Measurements from ENCODE around the gene NALF2. TPM values are rescaled to one million over a fixed set of nuclear protein-coding genes. Genes with fewer than 3 reads are reported as not detected.

NALF2 gene
- total RNA-seq, 5 donors from 2014 or later (not counting 1 experiment from before 2014, with no cell fraction given): 0.13 to 0.23 (median 0.16) TPM

DNA sequence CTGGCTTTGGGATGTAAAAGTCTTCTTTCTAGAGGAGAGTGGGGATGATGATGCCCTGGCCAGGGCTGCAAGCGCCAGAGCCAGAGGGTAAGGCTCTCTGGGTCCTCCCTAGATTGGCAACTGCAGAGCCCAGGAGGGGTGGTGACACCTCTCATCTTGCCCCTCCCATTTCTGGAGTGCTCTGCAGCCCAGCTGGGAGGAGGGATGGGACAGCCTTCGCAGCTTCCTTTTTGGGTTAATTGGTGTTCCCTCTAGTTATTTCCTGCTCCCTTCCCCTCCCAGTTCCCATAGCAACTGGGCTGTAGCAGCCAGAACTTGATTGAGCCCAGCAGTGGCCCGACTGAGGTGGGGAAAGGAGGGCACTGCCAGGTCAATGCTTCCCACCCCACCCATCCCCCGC is 19.2 kb downstream of the NALF2 start:
- POLR2A ChIA-PET: no interaction called here

DNA sequence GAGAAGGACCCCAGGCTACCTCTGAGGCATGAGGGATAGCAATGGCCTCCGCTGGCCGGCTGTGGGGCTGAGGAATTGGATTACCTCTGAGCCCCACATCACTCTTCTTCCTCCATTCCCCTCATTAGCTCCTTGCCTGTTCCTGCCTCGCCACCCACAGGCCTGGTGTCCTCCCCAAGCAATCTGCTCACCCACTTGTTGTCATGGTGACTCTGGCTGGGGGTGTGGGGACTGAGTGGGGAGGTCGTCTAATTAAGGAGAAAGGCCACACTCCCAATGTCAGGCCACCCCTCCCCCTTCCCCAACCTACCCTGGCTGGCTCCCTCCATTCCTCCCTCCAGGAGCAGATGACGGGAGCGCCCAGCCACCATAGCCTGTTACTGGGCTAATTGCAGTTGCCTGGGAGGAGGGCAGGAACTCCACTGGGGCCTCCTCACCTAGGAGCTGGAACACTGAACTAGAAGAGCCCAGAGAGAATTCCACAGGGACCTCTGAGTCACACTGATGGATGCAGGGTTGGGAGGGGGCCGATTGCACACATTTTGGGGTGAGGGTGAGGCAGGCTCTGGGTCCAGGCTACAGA is 20.7 kb downstream of the NALF2 start:
- ChIA-PET POLR2A (no interaction called here), CTCF (no interaction called here)
- Histone ChIP-seq H3K9me3 (no peaks in the 10 kb centered on the region), H3K36me3 (ENCODE audit: control insufficient read depth in 2 of 2, extremely low read depth in 1 of 2, insufficient read depth in 1 of 2, low read length in 1 of 2) (no peaks in the 10 kb centered on the region), H3K4me3 (ENCODE audit: control insufficient read depth in 1 of 2, extremely low read depth in 1 of 2, low read length in 1 of 2) (no peak overlapping the region), H3K27me3 (replicated peaks in 1 of 2; ENCODE audit: control insufficient read depth in 2 of 2, extremely low read depth in 1 of 2, insufficient read depth in 2 of 2, low read length in 1 of 2) (peaks cover 0 to 10% of the 10 kb centered on the region in 2 experiments), H3K27ac (ENCODE audit: low read length) (no peak overlapping the region), H3K4me1 (ENCODE audit: control insufficient read depth in 1 of 2, extremely low read depth in 1 of 2, insufficient read depth in 2 of 2, low read length in 2 of 2) (no peaks in the 10 kb centered on the region)
- 73% methylated on average over 3 of the region's 7 CpGs for WGBS (ENCODE audit: insufficient coverage)
- Mint-ChIP-seq H3K4me1 (no peaks in the 10 kb centered on the region), H3K4me3 (no peak overlapping the region), H3K27me3 (peaks cover 3 to 37% of the 10 kb centered on the region in 2 donors), H3K9me3 (no peaks in the 10 kb centered on the region), H3K27ac (no peak overlapping the region), H3K36me3 (no peaks in the 10 kb centered on the region)
- no peak for ATAC-seq (replicated peaks in 1 of 4)
- no peak for DNase-seq

More for the DNA sequence above, 19.2 kb downstream of the NALF2 start:
- no peaks in the 10 kb centered on the region for H3K4me1 Mint-ChIP-seq
- CTCF ChIA-PET: no interaction called here
- H3K36me3 Mint-ChIP-seq: no peaks in the 10 kb centered on the region
- Histone ChIP-seq H3K9me3 (no peaks in the 10 kb centered on the region), H3K27ac (ENCODE audit: low read length) (no peak overlapping the region), H3K27me3 (replicated peaks in 1 of 2; ENCODE audit: control insufficient read depth in 2 of 2, extremely low read depth in 1 of 2, insufficient read depth in 2 of 2, low read length in 1 of 2) (peaks cover 0 to 4% of the 10 kb centered on the region in 2 experiments), H3K4me3 (ENCODE audit: control insufficient read depth in 1 of 2, extremely low read depth in 1 of 2, low read length in 1 of 2) (no peak overlapping the region), H3K4me1 (ENCODE audit: control insufficient read depth in 1 of 2, extremely low read depth in 1 of 2, insufficient read depth in 2 of 2, low read length in 2 of 2) (no peaks in the 10 kb centered on the region), H3K36me3 (ENCODE audit: control insufficient read depth in 2 of 2, extremely low read depth in 1 of 2, insufficient read depth in 1 of 2, low read length in 1 of 2) (no peaks in the 10 kb centered on the region)
- no CpG with 5 or more reads among the region's 4 CpGs for WGBS (ENCODE audit: insufficient coverage)
- DNase-seq: no peak
- no peaks in the 10 kb centered on the region for H3K9me3 Mint-ChIP-seq
- no peak overlapping the region for H3K27ac Mint-ChIP-seq
- H3K27me3 Mint-ChIP-seq: peaks cover 3 to 34% of the 10 kb centered on the region in 2 donors
- no peak for ATAC-seq (replicated peaks in 1 of 4)
- H3K4me3 Mint-ChIP-seq: no peak overlapping the region

DNA sequence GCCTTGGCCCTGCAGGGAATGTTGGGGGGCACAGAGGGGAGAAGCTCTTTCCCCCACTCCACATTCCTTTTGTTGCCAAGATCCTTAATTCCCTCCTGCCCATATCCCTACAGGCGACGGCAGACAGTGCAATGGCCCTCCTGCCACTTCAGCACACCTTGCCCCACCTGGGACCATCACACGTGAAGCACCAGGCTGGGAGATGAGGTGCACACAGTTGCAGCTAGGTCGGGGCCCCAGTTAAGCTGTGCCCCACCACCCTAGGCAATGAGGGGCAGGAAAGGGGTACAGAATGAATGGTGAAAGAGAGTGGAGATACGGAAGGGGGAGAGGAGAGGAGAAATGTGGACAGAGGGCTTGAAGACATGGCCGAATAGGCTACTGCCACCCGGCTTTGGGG is 26.2 kb downstream of the NALF2 start:
- Mint-ChIP-seq H3K9me3 (no peaks in the 10 kb centered on the region), H3K36me3 (no peaks in the 10 kb centered on the region), H3K27me3 (peaks cover 3 to 34% of the 10 kb centered on the region in 2 donors), H3K4me1 (no peaks in the 10 kb centered on the region), H3K4me3 (no peak overlapping the region), H3K27ac (no peak overlapping the region)
- WGBS (ENCODE audit: insufficient coverage): 82% methylated on average over 3 of the region's 7 CpGs
- H3K27ac ChIP-seq (ENCODE audit: low read length): no peak overlapping the region
- ChIA-PET POLR2A (no interaction called here), CTCF (no interaction called here)
- H3K9me3 ChIP-seq: no peaks in the 10 kb centered on the region
- peaks cover 0 to 6% of the 10 kb centered on the region in 2 experiments for H3K27me3 ChIP-seq (replicated peaks in 1 of 2; ENCODE audit: control insufficient read depth in 2 of 2, extremely low read depth in 1 of 2, insufficient read depth in 2 of 2, low read length in 1 of 2)
- H3K36me3 ChIP-seq (ENCODE audit: control insufficient read depth in 2 of 2, extremely low read depth in 1 of 2, insufficient read depth in 1 of 2, low read length in 1 of 2): no peaks in the 10 kb centered on the region
- DNase-seq (no peak), ATAC-seq (replicated peaks in 1 of 4) (no peak)
- H3K4me1 ChIP-seq (ENCODE audit: control insufficient read depth in 1 of 2, extremely low read depth in 1 of 2, insufficient read depth in 2 of 2, low read length in 2 of 2): no peaks in the 10 kb centered on the region
- no peak overlapping the region for H3K4me3 ChIP-seq (ENCODE audit: control insufficient read depth in 1 of 2, extremely low read depth in 1 of 2, low read length in 1 of 2)

DNA sequence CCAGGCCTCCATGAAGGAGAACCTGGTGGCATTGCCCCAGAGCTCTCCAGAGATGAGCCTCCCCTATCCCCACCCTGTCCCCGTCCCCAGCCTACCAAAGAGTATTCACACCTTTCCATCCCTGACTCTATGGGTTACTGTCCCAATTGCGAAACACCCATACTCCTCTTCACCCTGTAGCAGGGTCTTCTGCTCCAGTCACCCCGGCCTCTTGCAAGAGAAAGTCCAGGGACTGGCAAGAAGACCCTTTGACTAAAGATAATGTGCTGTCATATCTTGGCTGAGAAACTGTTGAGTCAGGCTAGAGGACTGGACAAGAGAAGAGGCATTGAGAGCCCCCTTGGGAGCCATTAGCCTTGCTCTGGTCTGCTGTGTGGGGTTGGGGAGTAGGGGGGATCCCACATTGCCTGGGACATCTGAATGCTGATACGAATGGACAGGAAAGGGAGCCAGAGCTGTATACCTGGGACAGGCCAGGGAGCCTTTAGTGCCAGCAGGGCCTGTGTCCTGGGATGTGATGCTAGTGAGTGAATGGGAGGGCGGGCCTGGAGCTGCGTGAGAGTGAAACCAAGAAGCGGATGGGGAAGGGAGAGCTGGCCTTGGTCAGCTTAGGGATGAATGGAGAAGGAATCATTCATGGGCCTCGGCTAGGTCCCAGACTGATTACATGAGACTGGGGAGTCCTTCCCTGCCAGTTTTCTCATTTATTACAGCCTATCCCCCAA is 27.1 kb downstream of the NALF2 start:
- no peaks in the 10 kb centered on the region for H3K9me3 Mint-ChIP-seq
- Histone ChIP-seq H3K36me3 (ENCODE audit: control insufficient read depth in 2 of 2, extremely low read depth in 1 of 2, insufficient read depth in 1 of 2, low read length in 1 of 2) (no peaks in the 10 kb centered on the region), H3K4me3 (ENCODE audit: control insufficient read depth in 1 of 2, extremely low read depth in 1 of 2, low read length in 1 of 2) (no peak overlapping the region), H3K27me3 (replicated peaks in 1 of 2; ENCODE audit: control insufficient read depth in 2 of 2, extremely low read depth in 1 of 2, insufficient read depth in 2 of 2, low read length in 1 of 2) (peaks cover 0 to 6% of the 10 kb centered on the region in 2 experiments), H3K4me1 (ENCODE audit: control insufficient read depth in 1 of 2, extremely low read depth in 1 of 2, insufficient read depth in 2 of 2, low read length in 2 of 2) (no peaks in the 10 kb centered on the region), H3K9me3 (no peaks in the 10 kb centered on the region), H3K27ac (ENCODE audit: low read length) (no peak overlapping the region)
- ATAC-seq (replicated peaks in 1 of 4) (no peak), DNase-seq (no peak)
- 60% methylated on average over 1 of the region's 8 CpGs for WGBS (ENCODE audit: insufficient coverage)
- H3K27me3 Mint-ChIP-seq: peaks cover 2 to 30% of the 10 kb centered on the region in 2 donors
- no peak overlapping the region for H3K27ac Mint-ChIP-seq
- CTCF ChIA-PET: no interaction called here
- H3K36me3 Mint-ChIP-seq: no peaks in the 10 kb centered on the region
- H3K4me3 Mint-ChIP-seq: no peak overlapping the region
- POLR2A ChIA-PET: no interaction called here
- no peaks in the 10 kb centered on the region for H3K4me1 Mint-ChIP-seq

DNA sequence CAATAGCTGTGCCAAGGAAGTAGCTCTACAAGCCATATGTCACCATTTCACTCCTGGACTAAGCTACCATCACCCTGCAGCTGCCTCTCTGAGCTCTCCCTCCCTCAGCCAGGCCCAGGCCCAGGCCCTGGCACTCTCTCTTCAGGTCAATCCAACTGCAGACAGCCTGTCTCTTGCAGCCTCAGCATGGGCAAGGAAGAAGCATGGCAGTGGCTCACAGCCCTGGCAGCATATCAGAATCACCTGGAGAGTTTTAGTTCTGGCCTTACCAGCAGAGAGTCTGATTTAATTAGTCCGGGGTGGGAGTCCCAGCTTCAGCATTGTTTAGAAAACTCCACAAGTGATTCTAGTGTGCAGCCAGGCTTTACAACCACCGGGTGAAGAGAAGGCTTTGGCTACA is 31.5 kb downstream of the NALF2 start:
- CTCF ChIA-PET: interaction anchor here in 1 of 2 donors (1.0 kb wide), 1 partner anchor 104 kb away, joined by 3 read pairs; no protein-coding TSS in a partner anchor
- H3K4me1 Mint-ChIP-seq: peaks cover 10 to 16% (median 12%) of the 10 kb centered on the region in 3 donors
- no peak overlapping the region for H3K4me3 Mint-ChIP-seq
- H3K9me3 Mint-ChIP-seq: no peaks in the 10 kb centered on the region
- Histone ChIP-seq H3K9me3 (no peaks in the 10 kb centered on the region), H3K4me1 (ENCODE audit: control insufficient read depth in 1 of 2, extremely low read depth in 1 of 2, insufficient read depth in 2 of 2, low read length in 2 of 2) (peaks cover 0 to 15% of the 10 kb centered on the region in 2 experiments), H3K4me3 (ENCODE audit: control insufficient read depth in 1 of 2, extremely low read depth in 1 of 2, low read length in 1 of 2) (no peak overlapping the region), H3K36me3 (ENCODE audit: control insufficient read depth in 2 of 2, extremely low read depth in 1 of 2, insufficient read depth in 1 of 2, low read length in 1 of 2) (no peaks in the 10 kb centered on the region), H3K27me3 (replicated peaks in 1 of 2; ENCODE audit: control insufficient read depth in 2 of 2, extremely low read depth in 1 of 2, insufficient read depth in 2 of 2, low read length in 1 of 2) (peaks cover 0 to 7% of the 10 kb centered on the region in 2 experiments), H3K27ac (ENCODE audit: low read length) (no peak overlapping the region)
- ATAC-seq (replicated peaks in 1 of 4) (no peak), DNase-seq (no peak)
- POLR2A ChIA-PET: no interaction called here
- H3K27ac Mint-ChIP-seq: no peak overlapping the region
- no CpG with 5 or more reads among the region's 2 CpGs for WGBS (ENCODE audit: insufficient coverage)
- no peaks in the 10 kb centered on the region for H3K36me3 Mint-ChIP-seq
- peaks cover 7 to 33% of the 10 kb centered on the region in 2 donors for H3K27me3 Mint-ChIP-seq

DNA sequence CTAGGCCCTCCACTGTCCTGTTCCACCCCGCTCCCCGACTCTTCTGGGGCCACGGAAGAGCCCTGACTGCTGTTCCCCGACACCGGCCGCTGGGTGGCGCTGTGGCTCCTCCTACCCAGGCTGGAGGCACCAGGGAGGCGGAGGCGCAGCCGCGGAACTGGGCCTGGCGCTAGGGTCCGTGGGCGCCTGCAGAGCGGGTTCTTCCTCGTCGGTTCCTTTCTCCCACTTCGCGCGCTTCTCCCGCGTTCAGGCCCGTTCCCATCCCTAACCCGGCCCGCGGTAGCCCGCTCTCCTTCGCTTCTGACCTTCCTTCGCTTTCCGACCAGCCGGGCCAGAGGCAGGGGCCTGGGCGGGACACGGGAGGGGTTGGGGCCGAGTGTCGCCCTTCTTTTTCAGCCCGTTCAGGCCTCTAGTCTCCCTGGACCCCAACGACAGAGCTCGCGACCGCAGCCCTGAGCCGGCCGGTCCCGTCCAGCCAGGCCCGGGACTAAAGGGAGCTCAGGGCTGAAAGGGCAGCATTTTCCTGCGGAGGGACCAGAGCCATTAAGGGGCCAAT is 34.3 kb downstream of the NALF2 start:
- Mint-ChIP-seq H3K4me1 (peaks cover 10 to 16% (median 12%) of the 10 kb centered on the region in 3 donors), H3K27me3 (peaks cover 7 to 36% of the 10 kb centered on the region in 2 donors), H3K36me3 (no peaks in the 10 kb centered on the region), H3K27ac (no peak overlapping the region), H3K4me3 (peak overlapping the region; percentile 28 to 65 (median 49)), H3K9me3 (no peaks in the 10 kb centered on the region)
- Histone ChIP-seq H3K36me3 (ENCODE audit: control insufficient read depth in 2 of 2, extremely low read depth in 1 of 2, insufficient read depth in 1 of 2, low read length in 1 of 2) (no peaks in the 10 kb centered on the region), H3K27me3 (replicated peaks in 1 of 2; ENCODE audit: control insufficient read depth in 2 of 2, extremely low read depth in 1 of 2, insufficient read depth in 2 of 2, low read length in 1 of 2) (peaks cover 0 to 7% of the 10 kb centered on the region in 2 experiments), H3K9me3 (no peaks in the 10 kb centered on the region), H3K27ac (ENCODE audit: low read length) (no peak overlapping the region), H3K4me3 (ENCODE audit: control insufficient read depth in 1 of 2, extremely low read depth in 1 of 2, low read length in 1 of 2) (peak overlapping the region; percentile 1 to 31), H3K4me1 (ENCODE audit: control insufficient read depth in 1 of 2, extremely low read depth in 1 of 2, insufficient read depth in 2 of 2, low read length in 2 of 2) (peaks cover 0 to 15% of the 10 kb centered on the region in 2 experiments)
- DNase-seq (peak; percentile 5 to 74 (median 55)), ATAC-seq (replicated peaks in 1 of 4) (peak; percentile 84 to 91 (median 86))
- 30% methylated on average over 26 of the region's 45 CpGs for WGBS (ENCODE audit: insufficient coverage)
- POLR2A ChIA-PET: interaction anchor here in 1 of 2 donors (0.5 kb wide), 1 partner anchor 613 kb away, joined by 3 read pairs; no protein-coding TSS in a partner anchor
- CTCF ChIA-PET: interaction anchor here (0.5 to 2.1 kb wide), 7 partner anchors 80 to 600 kb away, joined by 4 to 11 read pairs (median 5); partner anchors contain the start of gene IGBP1 (in 1 of the 2)
